ENCODE data around the gene DNAAF2.

Gene DNAAF2

DNA sequence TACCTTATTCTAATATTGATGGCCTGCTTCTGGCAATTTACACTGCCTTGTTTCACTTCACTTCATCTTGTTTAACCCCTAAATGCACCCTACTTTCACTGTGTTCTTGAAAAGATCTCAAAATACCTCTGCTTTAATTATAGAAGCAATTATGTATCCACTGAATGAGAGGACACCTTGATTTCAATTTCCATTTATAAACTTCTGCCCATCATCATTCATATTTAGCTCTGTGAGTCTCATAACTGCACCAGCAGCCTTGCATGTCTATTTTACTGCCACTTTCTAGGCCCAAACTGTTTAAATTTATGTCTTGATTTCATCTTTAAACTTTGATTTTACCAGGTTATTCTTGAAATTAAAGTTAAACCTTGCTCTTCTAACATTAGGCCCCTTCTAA lies 7.1 kb upstream of the DNAAF2 start:
- TF ChIP-seq POU2F2 (IDR thresholded peaks at IDR 0.05; ENCODE audit: low read depth, low read length): no peak
- FAIRE-seq (no peak), DNase-seq (ENCODE audit: insufficient read length, low spot score) (no peak)

DNA sequence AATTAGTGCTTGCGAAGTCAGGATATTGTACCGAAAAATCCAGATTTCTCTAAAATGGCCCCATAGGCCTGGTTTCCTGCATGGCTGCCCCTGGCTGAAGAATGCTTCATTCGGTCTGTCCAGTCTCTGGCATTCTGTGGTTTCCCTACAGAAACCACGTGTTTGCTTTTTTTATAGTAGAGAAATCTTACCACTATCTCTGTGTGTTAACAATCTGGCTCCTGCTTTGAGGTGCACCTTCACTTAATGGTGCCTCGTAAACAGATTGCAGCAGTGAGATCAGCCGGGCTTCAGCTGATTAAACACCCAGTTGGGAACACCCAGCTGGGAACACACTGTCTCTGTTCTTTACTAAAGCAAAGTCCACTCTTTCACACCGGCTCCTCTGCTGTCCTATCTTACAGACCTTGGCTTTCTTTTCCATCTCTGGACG lies 6.7 kb upstream of the DNAAF2 start:
- DNase-seq (ENCODE audit: insufficient read length, low spot score): no peak
- TF ChIP-seq SPI1 (IDR thresholded peaks at IDR 0.05; ENCODE audit: low read depth, low read length) (no peak), POU2F2 (IDR thresholded peaks at IDR 0.05; ENCODE audit: low read depth, low read length) (no peak), TAF1 (IDR thresholded peaks at IDR 0.05; ENCODE audit: low read depth, low read length) (no peak), PAX5 (IDR thresholded peaks at IDR 0.05; ENCODE audit: insufficient read depth, low read length, severe bottlenecking) (no peak), POLR2A (IDR thresholded peaks at IDR 0.05; ENCODE audit: low read depth, low read length) (no peak), POLR2AphosphoS5 (IDR thresholded peaks at IDR 0.05; ENCODE audit: low read depth, low read length) (no peak)
- peak; percentile 69 for FAIRE-seq

DNA sequence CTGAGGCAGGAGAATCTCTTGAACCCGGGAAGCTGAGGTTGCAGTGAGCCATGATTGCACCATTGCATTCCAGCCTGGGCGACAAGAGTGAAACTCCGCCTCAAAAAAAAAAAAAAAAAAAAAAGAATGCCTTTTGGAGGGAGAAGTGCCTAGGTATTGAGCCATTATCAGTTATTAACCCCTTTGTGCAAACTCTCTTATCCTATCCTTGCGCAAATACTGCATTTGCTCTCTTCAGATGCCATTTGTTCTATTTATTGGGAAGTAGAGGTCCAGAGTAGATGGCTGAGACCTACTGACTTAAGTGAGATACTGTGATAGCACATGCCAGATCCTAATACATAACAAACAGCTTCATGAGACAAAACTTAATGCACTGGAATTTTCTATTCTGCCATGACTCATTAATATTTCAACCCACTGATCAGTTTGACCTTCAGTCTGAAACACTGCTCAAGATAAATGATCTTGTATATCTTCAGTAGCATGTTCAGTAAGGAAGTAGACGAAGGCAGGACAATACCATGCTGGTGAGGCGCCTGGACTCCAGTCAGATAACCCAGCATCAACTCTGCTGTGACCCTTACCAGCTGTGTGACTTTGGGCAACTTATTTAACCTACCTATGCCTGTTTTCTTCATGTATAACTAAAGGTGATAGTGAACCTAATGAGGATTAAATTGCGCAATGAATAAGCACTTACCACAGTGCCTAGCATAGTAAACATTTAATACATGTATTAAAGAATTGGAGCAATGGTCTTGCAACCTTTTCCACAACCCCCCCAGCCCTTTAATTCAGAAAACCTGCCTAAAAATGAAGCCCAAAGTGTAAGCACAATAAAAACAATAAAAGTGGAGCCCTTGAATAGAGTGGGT lies 5.7 kb upstream of the DNAAF2 start:
- DNase-seq (ENCODE audit: insufficient read length, low spot score): no peak
- TF ChIP-seq PAX5 (IDR thresholded peaks at IDR 0.05; ENCODE audit: insufficient read depth, low read length, severe bottlenecking): no peak
- no peak for TF ChIP-seq SPI1 (IDR thresholded peaks at IDR 0.05; ENCODE audit: low read depth, low read length)
- no peak for TF ChIP-seq POLR2A (IDR thresholded peaks at IDR 0.05; ENCODE audit: low read depth, low read length)
- TF ChIP-seq POU2F2 (IDR thresholded peaks at IDR 0.05; ENCODE audit: low read depth, low read length): no peak
- no peak for TF ChIP-seq POLR2AphosphoS5 (IDR thresholded peaks at IDR 0.05; ENCODE audit: low read depth, low read length)
- no peak for TF ChIP-seq TAF1 (IDR thresholded peaks at IDR 0.05; ENCODE audit: low read depth, low read length)
- no peak for FAIRE-seq

DNA sequence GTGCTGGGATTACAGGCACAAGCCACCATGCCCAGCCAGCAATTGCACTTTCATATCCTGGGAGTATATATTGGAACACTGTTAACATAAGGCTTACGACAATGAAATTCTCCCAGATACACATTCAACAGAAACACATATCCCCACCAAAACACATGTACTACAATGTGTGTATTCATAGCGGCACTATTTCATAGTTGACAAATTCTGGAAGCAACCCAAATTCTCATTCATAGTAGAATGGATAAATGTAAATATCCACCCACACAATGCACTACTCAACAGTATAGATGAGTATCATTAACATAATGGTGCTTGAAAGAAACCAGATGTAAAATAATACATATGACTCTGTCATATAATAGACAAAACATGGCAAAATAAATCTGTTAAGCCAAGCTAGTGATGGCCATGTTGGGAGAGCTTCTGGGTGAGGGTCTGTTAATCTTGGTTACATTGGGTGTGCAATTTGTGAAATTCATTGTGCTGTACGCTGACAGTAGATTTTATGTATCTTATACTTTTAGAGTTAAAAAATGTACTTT lies 2.6 kb upstream of the DNAAF2 start:
- no peak for FAIRE-seq

DNA sequence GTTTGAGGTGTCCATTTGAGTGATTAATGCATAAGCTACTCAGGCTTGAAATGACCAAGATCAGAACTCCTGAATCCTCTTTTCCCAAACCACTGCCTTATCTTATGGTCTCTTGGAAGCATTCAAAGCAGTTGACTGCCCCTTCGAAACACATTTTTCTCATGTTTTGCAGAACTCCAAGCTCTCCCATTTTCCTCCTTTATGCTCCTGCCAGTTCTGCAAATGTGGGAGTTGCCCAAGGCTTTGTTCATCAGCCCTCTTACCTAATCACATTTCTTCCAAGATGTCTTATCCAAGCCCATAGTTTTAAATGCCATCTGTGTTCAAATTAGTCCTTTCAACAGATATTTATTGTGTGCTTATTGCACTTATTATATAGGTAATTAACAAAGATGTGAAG lies 1.8 kb upstream of the DNAAF2 start:
- FAIRE-seq (no peak), DNase-seq (ENCODE audit: insufficient read length, low spot score) (no peak)
- TF ChIP-seq POU2F2 (IDR thresholded peaks at IDR 0.05; ENCODE audit: low read depth, low read length): no peak
- no peak for TF ChIP-seq POLR2A (IDR thresholded peaks at IDR 0.05; ENCODE audit: low read depth, low read length)
- no peak for TF ChIP-seq TAF1 (IDR thresholded peaks at IDR 0.05; ENCODE audit: low read depth, low read length)
- no peak for TF ChIP-seq POLR2AphosphoS5 (IDR thresholded peaks at IDR 0.05; ENCODE audit: low read depth, low read length)
- no peak for TF ChIP-seq PAX5 (IDR thresholded peaks at IDR 0.05; ENCODE audit: insufficient read depth, low read length, severe bottlenecking)
- TF ChIP-seq SPI1 (IDR thresholded peaks at IDR 0.05; ENCODE audit: low read depth, low read length): no peak

More for the DNA sequence above, 2.6 kb upstream of the DNAAF2 start:
- no peak for DNase-seq (ENCODE audit: insufficient read length, low spot score)
- TF ChIP-seq POLR2AphosphoS5 (IDR thresholded peaks at IDR 0.05; ENCODE audit: low read depth, low read length): no peak
- no peak for TF ChIP-seq POU2F2 (IDR thresholded peaks at IDR 0.05; ENCODE audit: low read depth, low read length)
- no peak for TF ChIP-seq TAF1 (IDR thresholded peaks at IDR 0.05; ENCODE audit: low read depth, low read length)
- no peak for TF ChIP-seq POLR2A (IDR thresholded peaks at IDR 0.05; ENCODE audit: low read depth, low read length)
- TF ChIP-seq PAX5 (IDR thresholded peaks at IDR 0.05; ENCODE audit: insufficient read depth, low read length, severe bottlenecking): no peak
- no peak for TF ChIP-seq SPI1 (IDR thresholded peaks at IDR 0.05; ENCODE audit: low read depth, low read length)

DNA sequence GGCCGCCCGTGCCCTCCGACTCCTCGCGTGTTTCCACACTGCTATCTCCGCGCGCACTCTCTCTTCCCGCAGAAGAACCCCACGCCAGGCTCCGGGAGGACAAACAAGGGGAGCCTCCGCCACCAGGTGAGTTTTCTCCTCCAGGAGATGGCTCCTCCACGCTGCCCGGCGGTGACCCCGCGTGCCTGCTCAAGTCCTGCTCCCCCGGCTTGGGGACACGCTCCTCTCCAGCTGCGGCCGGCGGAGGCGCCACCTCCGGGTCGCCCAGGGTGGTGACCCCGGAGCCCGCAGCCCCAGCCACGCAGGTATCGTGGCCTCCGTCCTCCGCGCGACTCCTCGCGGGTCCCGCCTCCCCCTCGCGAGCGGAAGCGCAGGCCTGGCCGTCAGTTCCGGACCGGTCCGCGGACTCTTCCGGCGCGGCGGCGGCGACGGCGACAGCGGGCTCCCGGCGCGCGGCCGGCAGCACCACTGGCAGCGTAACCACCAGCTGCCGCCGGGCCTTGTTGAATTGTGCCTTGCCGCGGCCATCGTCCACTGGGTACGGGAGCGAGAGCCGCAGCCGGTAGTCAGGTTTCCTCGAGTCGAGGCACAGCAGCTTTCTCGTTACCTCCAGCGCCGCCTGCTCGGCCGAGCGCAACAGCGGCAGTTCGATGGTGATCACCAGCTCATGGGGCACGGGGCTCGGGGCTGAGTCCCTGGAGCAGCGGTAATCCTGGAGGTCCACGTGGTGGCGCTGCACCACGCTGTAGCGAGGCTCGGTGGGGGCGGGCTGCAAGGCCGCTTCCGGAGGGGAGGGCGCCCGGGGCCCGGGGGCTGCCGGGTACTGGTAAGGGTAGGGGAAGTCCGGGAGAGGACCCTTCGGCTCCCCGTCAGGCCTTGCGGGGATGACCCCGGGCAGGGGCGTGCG lies 1.2 kb downstream of the DNAAF2 start:
- FAIRE-seq (peak; percentile 95), DNase-seq (ENCODE audit: insufficient read length, low spot score) (peak; percentile 82)
- TF ChIP-seq POU2F2 (IDR thresholded peaks at IDR 0.05; ENCODE audit: low read depth, low read length) (no peak; the same call in none of the 2 replicates), POLR2AphosphoS5 (IDR thresholded peaks at IDR 0.05; ENCODE audit: low read depth, low read length) (peak; percentile 39), POLR2A (IDR thresholded peaks at IDR 0.05; ENCODE audit: low read depth, low read length) (0 out of 2 replicates have a peak, but pooled peaks have one; percentile 63), SPI1 (IDR thresholded peaks at IDR 0.05; ENCODE audit: low read depth, low read length) (peak; percentile 21; the same call in 1 of the 2 replicates), TAF1 (IDR thresholded peaks at IDR 0.05; ENCODE audit: low read depth, low read length) (peak; percentile 7; the same call in 1 of the 2 replicates)

DNA sequence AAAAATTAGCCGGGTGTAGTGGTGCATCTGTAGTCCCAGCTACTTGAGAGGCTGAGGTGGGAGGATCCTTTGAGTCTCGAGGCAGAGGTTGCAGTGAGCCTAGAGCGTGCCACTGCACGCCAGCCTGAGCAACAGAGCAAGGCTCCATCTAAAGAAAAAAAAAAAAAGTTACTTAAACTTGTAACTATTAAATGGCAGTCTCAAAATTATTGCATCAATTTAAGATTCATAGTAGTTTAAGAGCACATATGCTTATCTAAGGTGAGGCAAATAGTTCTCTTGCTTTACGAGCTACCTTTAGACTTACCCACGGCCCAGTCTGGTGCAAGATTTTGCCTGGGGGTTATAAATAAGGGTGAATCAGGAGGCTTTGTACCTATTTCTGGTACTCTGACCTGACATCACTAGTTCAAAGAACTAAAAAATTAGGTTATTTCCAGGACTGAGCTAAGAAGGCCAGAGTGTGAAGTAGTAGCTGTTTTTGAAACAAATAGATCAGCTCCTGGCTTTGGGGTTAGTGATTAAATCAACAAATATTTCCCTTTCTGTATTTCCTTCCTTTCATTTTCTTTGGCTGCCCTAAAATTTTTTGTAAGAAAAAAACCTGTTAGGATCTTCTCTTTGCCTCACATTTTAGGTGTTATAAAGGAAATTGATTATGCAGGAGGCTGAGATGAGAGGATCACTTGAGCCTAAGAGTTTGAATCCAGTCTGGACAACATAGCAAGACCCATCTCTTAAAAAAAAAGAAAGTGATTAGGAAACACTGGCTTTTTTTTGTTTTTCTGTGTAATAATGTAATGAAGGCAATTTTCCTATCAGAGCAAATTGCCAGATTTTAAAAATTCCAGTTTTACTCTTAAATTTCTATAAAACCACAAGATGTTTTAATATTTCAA lies 10.9 kb downstream of the DNAAF2 start:
- no peak for DNase-seq (ENCODE audit: insufficient read length, low spot score)
- 0 out of 2 replicates have a peak, but pooled peaks have one; percentile 23 for TF ChIP-seq POLR2AphosphoS5 (IDR thresholded peaks at IDR 0.05; ENCODE audit: low read depth, low read length)
- peak; percentile 61 for TF ChIP-seq POLR2A (IDR thresholded peaks at IDR 0.05; ENCODE audit: low read depth, low read length)
- no peak for TF ChIP-seq TAF1 (IDR thresholded peaks at IDR 0.05; ENCODE audit: low read depth, low read length)
- no peak for FAIRE-seq

DNA sequence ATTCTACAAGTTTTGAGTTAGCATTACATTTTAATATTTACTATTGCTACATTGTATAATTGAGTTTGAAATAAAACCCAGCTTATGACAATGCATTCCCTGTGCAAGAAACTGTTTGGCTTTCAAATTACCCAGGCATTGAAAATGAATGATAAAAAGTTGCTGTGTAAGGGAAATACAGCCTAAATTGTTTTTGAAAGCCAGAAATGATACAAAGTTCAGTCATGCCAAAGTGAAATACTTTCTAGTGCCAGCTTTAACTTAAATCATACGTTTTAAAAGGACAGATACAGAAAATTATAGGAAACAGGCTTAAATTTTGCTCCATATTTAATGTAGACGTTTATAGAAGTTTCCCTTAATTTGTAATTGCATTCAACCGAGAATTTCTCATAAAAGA lies 11.7 kb downstream of the DNAAF2 start:
- TF ChIP-seq POLR2AphosphoS5 (IDR thresholded peaks at IDR 0.05; ENCODE audit: low read depth, low read length) (no peak), POU2F2 (IDR thresholded peaks at IDR 0.05; ENCODE audit: low read depth, low read length) (no peak), TAF1 (IDR thresholded peaks at IDR 0.05; ENCODE audit: low read depth, low read length) (no peak), POLR2A (IDR thresholded peaks at IDR 0.05; ENCODE audit: low read depth, low read length) (no peak), SPI1 (IDR thresholded peaks at IDR 0.05; ENCODE audit: low read depth, low read length) (no peak), PAX5 (IDR thresholded peaks at IDR 0.05; ENCODE audit: insufficient read depth, low read length, severe bottlenecking) (no peak)

More for the DNA sequence above, 11.7 kb downstream of the DNAAF2 start:
- FAIRE-seq: no peak
- DNase-seq (ENCODE audit: insufficient read length, low spot score): no peak
